Neural cell (in vitro differentiated cells): ENCODE results near the gene BCAS1. TPM values are rescaled to one million over a fixed set of nuclear protein-coding genes. Genes with fewer than 3 reads are reported as not detected.

ENCODE experiments used
- H2AFZ ChIP-seq: fragments of 200-600, 300-800 bp; sonication (generic), shearing (Covaris generic); 2 replicates; pipeline ENCODE4 v1.6.0; 2014; ENCODE audit warnings: low read depth, mild to moderate bottlenecking, antibody characterized with exemption, low read length, moderate library complexity
- H3F3A ChIP-seq: fragments of 200-600 bp; shearing (Covaris generic); 2 replicates; pipeline ENCODE4 v1.6.1; 2016; ENCODE audit warnings: mild to moderate bottlenecking, moderate library complexity, mixed read lengths, antibody characterized with exemption, low read length; ENCODE audit not compliant: insufficient read depth, poor library complexity, severe bottlenecking
- H3K27ac ChIP-seq: fragments of 200-600, 300-800 bp; sonication (generic), shearing (Covaris generic); 2 replicates; pipeline ENCODE4 v1.5.1; 2014; ENCODE audit warnings: mild to moderate bottlenecking, low read length, moderate library complexity
- H3K27me3 ChIP-seq: fragments of 300-800, 200-600 bp; sonication (generic), shearing (Covaris generic); 2 replicates; pipeline ENCODE4 v1.6.0; 2014; ENCODE audit warnings: mild to moderate bottlenecking, low read depth, low read length, moderate library complexity; ENCODE audit not compliant: insufficient read depth
- H3K36me3 ChIP-seq: fragments of 300-800, 200-600 bp; sonication (generic), shearing (Covaris generic); 2 replicates; pipeline ENCODE4 v1.5.1; 2014; ENCODE audit warnings: mild to moderate bottlenecking, antibody characterized with exemption, low read length, moderate library complexity; ENCODE audit not compliant: insufficient read depth
- H3K4me2 ChIP-seq: fragments of 300-800, 200-600 bp; sonication (generic), shearing (Covaris generic); 2 replicates; pipeline ENCODE4 v1.6.0; 2014; ENCODE audit warnings: mild to moderate bottlenecking, low read length
- H3K4me3 ChIP-seq: fragments of 300-800, 200-600 bp; sonication (generic), shearing (Covaris generic); 2 replicates; pipeline ENCODE4 v1.5.1; 2014; ENCODE audit warnings: mild to moderate bottlenecking, low read length, moderate library complexity
- H3K79me2 ChIP-seq: fragments of 200-600 bp; shearing (Covaris generic); replicated peaks from 2 replicates; pipeline ENCODE4 v1.6.0; 2014; ENCODE audit warnings: mild to moderate bottlenecking, low read length, moderate library complexity; ENCODE audit not compliant: insufficient read depth
- H3K9ac ChIP-seq: fragments of 300-800, 200-600 bp; sonication (generic), shearing (Covaris generic); 2 replicates; pipeline ENCODE4 v1.6.1; 2016; ENCODE audit warnings: mild to moderate bottlenecking, low read length, mixed read lengths
- H3K9me2 ChIP-seq: fragments of 200-600 bp; shearing (Covaris generic); 2 replicates; pipeline ENCODE4 v1.6.1; 2016; ENCODE audit warnings: mild to moderate bottlenecking, low read length, mixed read lengths; ENCODE audit not compliant: insufficient read depth
- H3K9me3 ChIP-seq: fragments of 200-600, 300-800 bp; sonication (generic), shearing (Covaris generic); 2 replicates; pipeline ENCODE4 v1.6.1; 2016; ENCODE audit warnings: mild to moderate bottlenecking, mixed run types, low read length, moderate library complexity, mixed read lengths
- H4K20me1 ChIP-seq: fragments of 200-600 bp; shearing (Covaris generic); 2 replicates; pipeline ENCODE4 v1.6.1; 2016; ENCODE audit warnings: mild to moderate bottlenecking, mixed run types; ENCODE audit not compliant: insufficient read depth
- CTCF ChIP-seq: fragments of 450-650 bp; IDR thresholded peaks from 2 replicates; pipeline ENCODE4 v1.5.1; 2014; ENCODE audit warnings: antibody characterized with exemption, mild to moderate bottlenecking, moderate library complexity; ENCODE audit not compliant: poor library complexity, severe bottlenecking
- EP300 ChIP-seq: fragments of 450-650 bp; conservative IDR thresholded peaks from 2 replicates; pipeline ENCODE4 v1.6.1; 2014; ENCODE audit warnings: antibody characterized with exemption, mild to moderate bottlenecking, moderate library complexity; ENCODE audit not compliant: poor library complexity, severe bottlenecking
- EZH2 ChIP-seq: fragments of 200-600, 300-800 bp; shearing (Covaris generic), sonication (generic); IDR thresholded peaks from 2 replicates; pipeline ENCODE4 v1.6.1; 2014; ENCODE audit warnings: antibody characterized with exemption, low read length, borderline replicate concordance, mild to moderate bottlenecking; ENCODE audit not compliant: insufficient read depth, poor library complexity, severe bottlenecking
- MXI1 ChIP-seq: fragments of 450-650 bp; conservative IDR thresholded peaks from 2 replicates; pipeline ENCODE4 v1.6.1; 2014; ENCODE audit warnings: antibody characterized with exemption, mild to moderate bottlenecking; ENCODE audit not compliant: poor library complexity, severe bottlenecking
- POLR2AphosphoS5 ChIP-seq: IDR thresholded peaks from 2 replicates; pipeline ENCODE4 v1.6.1; 2012
- RAD21 ChIP-seq: fragments of 450-650 bp; conservative IDR thresholded peaks from 2 replicates; pipeline ENCODE4 v1.6.1; 2014; ENCODE audit warnings: antibody characterized with exemption, mild to moderate bottlenecking, moderate library complexity
- REST ChIP-seq: IDR thresholded peaks from 2 replicates; pipeline ENCODE4 v1.6.1; 2012; ENCODE audit warnings: borderline replicate concordance
- SMC3 ChIP-seq: fragments of 450-650 bp; conservative IDR thresholded peaks from 2 replicates; pipeline ENCODE4 v1.6.1; 2014; ENCODE audit warnings: antibody characterized with exemption, mild to moderate bottlenecking, moderate library complexity; ENCODE audit not compliant: poor library complexity
- TAF1 ChIP-seq: IDR thresholded peaks from 2 replicates; pipeline ENCODE4 v1.6.1; 2012; ENCODE audit warnings: low read depth
- polyA plus RNA-seq: library from polyadenylated mRNA; depleted of rRNA; stranded (reverse); fragments of >200 nt; gene quantifications from 2 replicates; pipeline ENCODE4 v1.2.3, GENCODE V29; 2014

The BCAS1 gene
- polyA plus RNA-seq, 1 donor from 2014 or later: not detected

GRCh38 chr20:54111460-54111859 is 41.1 kb upstream of the BCAS1 start:
- Histone ChIP-seq H3K9me2 (no peaks in the 10 kb centered on the region), H3K27ac (no peak overlapping the region), H3K9me3 (no peaks in the 10 kb centered on the region), H2AFZ (no peak overlapping the region), H3K4me3 (no peak overlapping the region), H3F3A (no peaks in the 10 kb centered on the region), H3K79me2 (no peaks in the 10 kb centered on the region), H4K20me1 (no peaks in the 10 kb centered on the region), H3K9ac (no peak overlapping the region), H3K27me3 (no peaks in the 10 kb centered on the region), H3K36me3 (no peaks in the 10 kb centered on the region), H3K4me2 (no peak overlapping the region)
- TF ChIP-seq SMC3: no peak
- TF ChIP-seq CTCF: no peak
- no peak for TF ChIP-seq EP300
- no peak for TF ChIP-seq POLR2AphosphoS5
- no peak for TF ChIP-seq TAF1
- no peak for TF ChIP-seq REST
- TF ChIP-seq RAD21: no peak
- TF ChIP-seq MXI1: no peak
- no peak for TF ChIP-seq EZH2

- Histone ChIP-seq H3F3A (no peaks in the 10 kb centered on the region), H3K4me2 (no peak overlapping the region), H3K9me2 (no peaks in the 10 kb centered on the region), H3K36me3 (no peaks in the 10 kb centered on the region), H3K27me3 (no peaks in the 10 kb centered on the region), H3K27ac (no peak overlapping the region), H2AFZ (no peak overlapping the region), H3K79me2 (no peaks in the 10 kb centered on the region), H4K20me1 (no peaks in the 10 kb centered on the region), H3K9me3 (no peaks in the 10 kb centered on the region), H3K9ac (no peak overlapping the region), H3K4me3 (no peak overlapping the region)
- TF ChIP-seq TAF1 (no peak), RAD21 (no peak), MXI1 (no peak), CTCF (no peak)
These were observed 40.1 kb upstream of the BCAS1 start for GRCh38 chr20:54110457-54110856.
